Hypothalamus (tissue), 51 donors: ENCODE data around the gene CBY3.
"Not testable (repeated sequence)": the region's sequence is repeated elsewhere in the genome, so short reads cannot be mapped to it uniquely, and the experiment has no call there.

Experiments
- DNase-seq, 51 donors: peaks; one replicate each; lab custom pipeline; 2025; lab: John Stamatoyannopoulos, UW

Gene CBY3

DNA sequence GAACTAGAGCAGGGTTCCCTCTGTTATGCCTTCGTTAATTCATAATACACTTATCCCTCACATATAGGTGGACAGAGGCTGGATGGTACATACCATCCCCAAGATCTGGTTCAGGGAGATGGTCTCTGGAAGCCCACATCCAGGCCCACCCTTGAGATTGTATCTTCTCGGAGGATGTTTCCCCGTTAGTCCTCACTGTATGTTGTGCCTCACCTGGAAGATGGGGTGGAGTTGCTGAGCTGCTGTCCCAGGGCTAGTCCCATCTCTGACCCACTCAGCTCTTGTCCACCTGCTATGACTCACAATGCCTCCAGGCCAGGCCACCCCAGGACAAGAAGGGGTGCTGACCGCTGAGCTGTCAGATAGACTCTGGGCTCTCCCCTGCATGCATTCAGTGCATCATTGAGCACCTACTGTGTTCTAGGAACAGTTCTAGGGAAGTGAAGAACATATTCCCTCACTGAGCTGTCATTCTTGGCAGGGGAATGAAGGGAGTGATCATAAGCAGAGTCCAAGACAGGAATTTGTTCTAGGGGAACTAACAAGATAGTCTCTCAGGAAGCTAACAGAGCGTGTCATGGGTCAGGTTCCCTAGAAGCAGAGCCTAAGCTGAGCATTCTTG is at the start of gene CBY3:
Gene CBY3, minus strand, starts transcription at position 255 of the 622 bp plus-strand sequence. Its CDS starts 116 bp downstream, at position 139.
- no peak for DNase-seq

- DNase-seq: no peak
These were observed 49.5 kb upstream of the CBY3 start for GRCh38 chr5:179730356-179730755.

DNA sequence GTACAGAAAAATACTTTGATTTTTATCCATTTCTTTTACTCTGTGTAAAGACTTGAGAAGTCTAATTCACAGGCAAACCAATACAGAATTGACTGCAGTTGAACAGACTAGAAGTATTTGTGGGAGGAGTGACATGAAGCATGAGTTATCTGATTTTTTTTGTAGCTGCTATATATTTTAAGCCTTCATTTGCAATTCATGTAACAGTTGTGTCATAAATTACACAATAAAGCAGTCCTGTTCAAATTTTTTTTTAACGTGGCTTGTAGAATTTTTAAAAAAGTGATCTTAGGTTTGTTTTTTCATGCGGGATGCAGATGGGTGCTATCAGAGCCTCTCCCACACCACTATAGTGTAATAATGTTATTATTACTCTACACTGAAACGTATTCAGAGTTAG is 48.9 kb upstream of the CBY3 start:
- DNase-seq: no peak

GRCh38 chr5:179729303-179729702 is 48.5 kb upstream of the CBY3 start:
- DNase-seq: no peak

DNA sequence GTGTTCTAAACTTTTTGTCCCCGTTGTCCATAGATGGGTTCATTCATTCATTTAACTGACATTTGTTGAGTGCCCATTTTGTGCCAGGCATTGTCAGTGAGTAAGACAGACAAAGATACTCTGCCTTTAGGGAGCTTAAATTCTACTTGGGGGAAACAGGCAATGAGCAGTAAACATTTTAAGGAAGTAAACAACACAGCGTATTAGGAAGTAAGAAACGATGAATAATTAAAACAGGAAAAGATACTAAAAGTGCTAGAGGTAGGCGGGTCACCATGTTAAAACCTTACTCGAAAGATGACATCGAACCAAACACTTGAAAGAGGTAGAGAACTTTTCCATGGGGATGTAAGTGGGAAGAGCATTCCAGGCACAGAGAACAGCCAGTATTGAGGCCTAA is 46.3 kb upstream of the CBY3 start:
- DNase-seq: no peak

- no peak for DNase-seq
These were observed 43.3 kb upstream of the CBY3 start for GRCh38 chr5:179724163-179724562.

DNA sequence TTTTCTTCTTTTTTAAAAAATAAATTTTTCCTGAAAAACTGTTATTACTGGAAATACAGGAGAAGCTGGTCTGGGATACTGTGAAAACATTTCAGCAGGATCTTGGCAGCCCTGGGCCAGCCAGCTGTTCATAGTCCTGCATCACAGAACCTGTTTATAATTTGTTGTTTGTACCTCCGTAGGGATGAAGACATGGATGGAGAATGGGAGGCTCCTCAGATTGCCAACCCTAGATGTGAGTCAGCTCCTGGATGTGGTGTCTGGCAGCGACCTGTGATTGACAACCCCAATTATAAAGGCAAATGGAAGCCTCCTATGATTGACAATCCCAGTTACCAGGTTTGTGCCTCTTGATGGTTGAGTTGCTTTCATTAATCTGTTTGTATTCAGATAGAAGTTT is 39.4 kb upstream of the CBY3 start:
- DNase-seq: no peak

DNA sequence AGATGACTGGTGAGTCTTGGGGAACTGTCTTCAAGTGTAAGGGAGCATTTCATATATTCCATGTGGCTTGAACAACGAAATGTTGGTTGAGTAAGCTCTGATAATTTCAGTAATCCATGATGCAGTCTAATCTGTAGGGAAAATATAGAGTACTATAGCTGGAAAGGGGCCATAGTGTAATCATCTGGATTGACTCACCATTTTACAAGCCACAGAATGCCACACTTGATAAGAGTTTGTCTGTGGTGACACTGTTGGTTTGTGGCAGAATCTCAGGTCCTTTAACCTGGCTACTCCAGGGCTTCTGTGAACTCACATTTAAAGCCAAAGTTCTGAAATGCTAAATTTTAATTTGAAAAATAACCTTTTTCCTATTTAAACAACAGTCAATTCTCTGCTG is 35.5 kb upstream of the CBY3 start:
- DNase-seq: no peak

GRCh38 chr5:179700401-179700918 is 19.6 kb upstream of the CBY3 start:
- DNase-seq: no peak

- peak in 2 of 51 donors; percentile 3 to 17 for DNase-seq
These were observed 18.9 kb upstream of the CBY3 start for GRCh38 chr5:179699616-179700237.

DNA sequence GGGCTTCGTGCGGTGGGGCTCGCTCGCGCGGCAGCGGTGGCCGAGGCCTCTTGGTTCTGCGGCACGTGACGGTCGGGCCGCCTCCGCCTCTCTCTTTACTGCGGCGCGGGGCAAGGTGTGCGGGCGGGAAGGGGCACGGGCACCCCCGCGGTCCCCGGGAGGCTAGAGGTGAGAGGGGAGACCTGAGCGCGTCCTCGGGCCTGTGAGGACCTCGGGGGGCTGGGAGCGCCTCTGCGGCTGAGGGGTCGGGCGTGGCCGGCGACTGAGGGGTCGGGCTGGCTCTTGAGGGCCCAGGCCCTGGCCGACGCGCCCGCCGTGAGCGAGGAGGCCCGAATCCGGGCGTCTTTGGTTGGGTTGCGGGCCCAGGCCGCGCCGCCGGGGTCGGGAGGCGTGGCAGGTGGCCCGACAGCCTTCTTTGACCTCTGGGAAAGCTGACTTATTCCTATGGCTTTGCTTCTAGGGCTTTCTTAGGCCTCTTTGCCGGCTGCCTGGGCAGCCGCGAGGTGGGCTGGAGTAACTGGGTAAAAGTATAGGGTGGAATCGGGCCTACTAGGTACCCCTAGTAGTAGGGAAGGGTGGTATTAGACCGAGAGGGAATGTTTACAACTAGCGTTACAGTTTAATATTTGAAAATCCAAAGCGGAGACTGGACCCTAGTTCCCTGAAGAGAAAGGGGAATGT is 18.2 kb upstream of the CBY3 start, which contains the start of gene CANX:
Gene CANX, plus strand, starts transcription at position 33 of the 681 bp plus-strand sequence. CDS start 6,715 bp downstream, outside the sequence.
- DNase-seq: peak in 3 of 51 donors; percentile 31 to 45 (median 44)

GRCh38 chr5:179697993-179698934 is 17.4 kb upstream of the CBY3 start:
- DNase-seq: peak; percentile 89 to 100 (median 98)

GRCh38 chr5:179697543-179697942 is 16.7 kb upstream of the CBY3 start:
- not testable (repeated sequence) for DNase-seq

- no peak for DNase-seq
These were observed 16.3 kb upstream of the CBY3 start for GRCh38 chr5:179697108-179697507.

DNA sequence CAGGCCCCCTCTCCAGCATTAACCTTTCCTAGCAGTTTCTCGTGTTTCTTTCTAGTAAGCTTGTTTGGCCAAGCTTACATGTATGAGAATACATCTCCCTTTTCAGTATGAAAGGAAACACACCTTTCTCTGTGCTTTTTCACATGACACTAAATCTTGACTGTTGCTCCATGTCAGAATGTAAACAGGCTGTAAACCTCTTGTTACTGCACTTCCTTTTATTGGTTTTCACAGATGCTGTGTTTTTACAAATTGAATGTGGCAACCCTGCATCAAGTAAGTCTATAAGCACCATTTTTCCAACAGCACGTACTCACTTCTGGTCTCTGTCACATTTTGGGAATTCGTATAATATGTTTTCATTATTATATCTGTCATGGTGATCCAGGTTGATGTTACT is 15.8 kb upstream of the CBY3 start:
- DNase-seq: no peak

GRCh38 chr5:179694561-179694960 is 13.7 kb upstream of the CBY3 start:
- no peak for DNase-seq

GRCh38 chr5:179689212-179689611 is 8.4 kb upstream of the CBY3 start:
- not testable (repeated sequence) for DNase-seq

DNA sequence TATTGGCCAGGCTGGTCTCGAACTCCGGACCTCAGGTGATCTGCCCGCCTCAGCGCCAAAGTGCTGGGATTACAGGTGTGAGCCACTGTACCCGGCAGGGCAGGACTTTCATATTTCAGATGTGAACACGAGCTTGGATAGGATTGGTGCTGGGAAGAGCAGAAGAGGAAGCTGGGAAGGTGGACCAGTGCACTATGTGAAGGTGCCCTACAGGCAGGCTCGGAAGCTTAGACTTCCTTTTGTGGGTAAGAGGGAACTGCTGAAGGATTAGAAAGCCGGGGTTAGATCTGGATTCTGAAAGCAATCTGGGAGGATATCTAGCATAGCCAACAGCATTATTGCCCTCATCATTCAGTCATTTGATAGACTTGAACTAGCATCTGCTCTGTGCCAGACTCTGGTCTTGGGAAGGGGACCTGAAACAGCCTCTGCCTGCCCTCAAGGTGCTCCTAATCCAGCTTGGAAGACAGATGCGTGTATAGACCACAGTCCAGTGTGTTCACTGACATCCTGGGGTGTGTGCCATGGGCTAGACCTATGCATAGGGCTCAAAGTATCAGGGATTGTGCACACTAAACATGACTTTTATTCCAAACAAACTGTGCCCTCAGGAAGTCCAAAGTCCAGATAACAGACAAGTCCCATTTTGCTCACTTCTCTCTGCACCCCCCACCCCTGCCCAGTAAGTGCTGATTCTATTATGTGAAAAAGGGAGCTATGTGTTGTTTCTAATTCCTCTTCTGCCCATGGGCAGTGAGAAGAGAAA is 637 bp downstream of the CBY3 start:
- no peak for DNase-seq

GRCh38 chr5:179679014-179679674 is 1.7 kb downstream of the CBY3 start:
- DNase-seq: peak in 46 of 51 donors; percentile 11 to 70 (median 48)
